Bronchus fibroblast of lung (primary cell): ENCODE measurements around the gene DDX10. TPM values are rescaled to one million over a fixed set of nuclear protein-coding genes. Genes with fewer than 3 reads are reported as not detected.

ENCODE experiments used
- total RNA-seq: library from RNA; depleted of rRNA; stranded (reverse); fragments of >200 nt; gene quantifications from 2 replicates; pipeline ENCODE4 v1.2.3, GENCODE V29; 2015

Gene DDX10
- total RNA-seq: 20.7 and 24.7 TPM in 2 replicates

GRCh38 chr11:108664730-108665525, at the start of gene DDX10:
TSS of gene DDX10 (plus strand) at chr11:108665069. CDS start at chr11:108665154, 85 bp downstream.

Other genes with a start within 250 kb of the DDX10 start
- 0.34 and 0.89 TPM in 2 replicates for gene C11orf65, start 197.5 kb upstream of the DDX10 start, total RNA-seq
- 32.4 and 33.0 TPM in 2 replicates for gene POGLUT3, start 166.7 kb upstream of the DDX10 start, total RNA-seq
- gene EXPH5, start 71.3 kb upstream of the DDX10 start, total RNA-seq: 0.50 and 0.59 TPM in 2 replicates